ENCODE results near the gene SNCAIP.

Gene SNCAIP

DNA sequence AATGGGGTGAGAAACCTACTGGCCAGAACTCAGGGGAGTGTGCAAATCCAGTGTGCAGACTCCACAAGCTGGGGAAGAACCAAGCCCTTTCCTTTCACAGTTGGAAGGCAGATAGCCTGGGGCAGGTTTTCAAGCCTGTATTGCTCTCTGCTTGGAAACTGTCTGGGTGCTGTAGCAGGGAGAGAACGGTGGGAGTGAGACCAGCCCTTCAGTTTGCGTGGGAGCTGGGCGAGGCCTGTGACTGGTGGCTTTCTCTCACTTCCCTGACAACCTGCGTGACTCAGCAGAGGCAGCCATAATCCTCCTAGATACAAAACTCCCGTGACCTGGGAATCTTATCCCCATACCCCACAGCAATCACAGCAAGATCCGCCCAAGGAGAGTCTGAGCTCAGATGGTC lies 44.9 kb upstream of the SNCAIP start:
- Histone ChIP-seq H3K9me2 (replicated peaks; ENCODE audit: insufficient read depth, low read length) (no peaks in the 10 kb centered on the region), H3K27ac (ENCODE audit: low read depth, low read length) (no peak overlapping the region), H2AFZ (ENCODE audit: low read depth, low read length, severe bottlenecking) (no peak overlapping the region), H3K36me3 (ENCODE audit: low read length) (no peaks in the 10 kb centered on the region), H3K4me3 (ENCODE audit: insufficient read depth, low read length, poor library complexity, severe bottlenecking) (no peak overlapping the region), H3K9ac (ENCODE audit: low read length) (no peak overlapping the region), H3K27me3 (ENCODE audit: low read length) (no peaks in the 10 kb centered on the region), H3F3A (ENCODE audit: insufficient read depth) (no peaks in the 10 kb centered on the region), H4K20me1 (ENCODE audit: low read depth, low read length) (no peaks in the 10 kb centered on the region), H3K4me2 (ENCODE audit: low read depth, low read length, poor library complexity, severe bottlenecking) (no peak overlapping the region), H3K9me3 (ENCODE audit: insufficient read depth, low read length) (no peaks in the 10 kb centered on the region), H3K79me2 (ENCODE audit: insufficient read depth, low read length) (no peaks in the 10 kb centered on the region)
- no peak for TF ChIP-seq EZH2phosphoT487 (conservative IDR thresholded peaks at IDR 0.05; ENCODE audit: low read length)
- TF ChIP-seq, protein P1, sequence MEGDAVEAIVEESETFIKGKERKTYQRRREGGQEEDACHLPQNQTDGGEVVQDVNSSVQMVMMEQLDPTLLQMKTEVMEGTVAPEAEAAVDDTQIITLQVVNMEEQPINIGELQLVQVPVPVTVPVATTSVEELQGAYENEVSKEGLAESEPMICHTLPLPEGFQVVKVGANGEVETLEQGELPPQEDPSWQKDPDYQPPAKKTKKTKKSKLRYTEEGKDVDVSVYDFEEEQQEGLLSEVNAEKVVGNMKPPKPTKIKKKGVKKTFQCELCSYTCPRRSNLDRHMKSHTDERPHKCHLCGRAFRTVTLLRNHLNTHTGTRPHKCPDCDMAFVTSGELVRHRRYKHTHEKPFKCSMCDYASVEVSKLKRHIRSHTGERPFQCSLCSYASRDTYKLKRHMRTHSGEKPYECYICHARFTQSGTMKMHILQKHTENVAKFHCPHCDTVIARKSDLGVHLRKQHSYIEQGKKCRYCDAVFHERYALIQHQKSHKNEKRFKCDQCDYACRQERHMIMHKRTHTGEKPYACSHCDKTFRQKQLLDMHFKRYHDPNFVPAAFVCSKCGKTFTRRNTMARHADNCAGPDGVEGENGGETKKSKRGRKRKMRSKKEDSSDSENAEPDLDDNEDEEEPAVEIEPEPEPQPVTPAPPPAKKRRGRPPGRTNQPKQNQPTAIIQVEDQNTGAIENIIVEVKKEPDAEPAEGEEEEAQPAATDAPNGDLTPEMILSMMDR (IDR thresholded peaks at IDR 0.05; ENCODE audit: insufficient read depth, low read length, poor library complexity, severe bottlenecking), result no peak

DNA sequence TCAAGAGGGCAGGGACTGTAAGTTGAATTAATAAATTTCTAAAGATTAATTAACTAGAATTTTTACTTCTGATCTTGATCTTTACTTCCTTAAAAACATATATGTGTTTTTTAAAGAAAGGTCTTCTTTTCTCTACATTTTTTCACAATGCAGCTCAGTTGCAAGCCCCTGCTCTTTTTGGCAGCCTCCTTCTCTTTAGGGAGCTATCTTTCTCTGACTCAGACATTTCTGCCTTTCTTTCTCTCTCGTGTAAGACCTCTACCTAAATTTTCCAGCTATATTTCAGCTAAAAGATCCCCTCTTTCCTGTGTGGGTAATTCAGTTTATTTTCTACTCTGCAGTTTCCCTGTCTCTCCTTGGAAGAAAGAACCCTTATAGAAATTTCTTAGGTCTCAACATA lies 38.3 kb upstream of the SNCAIP start:
- no peaks in the 10 kb centered on the region for H3K9me2 ChIP-seq (replicated peaks; ENCODE audit: insufficient read depth, low read length)
- TF ChIP-seq, protein P1 (IDR thresholded peaks at IDR 0.05; ENCODE audit: insufficient read depth, low read length, poor library complexity, severe bottlenecking), result no peak
- TF ChIP-seq EZH2phosphoT487 (conservative IDR thresholded peaks at IDR 0.05; ENCODE audit: low read length), result no peak

DNA sequence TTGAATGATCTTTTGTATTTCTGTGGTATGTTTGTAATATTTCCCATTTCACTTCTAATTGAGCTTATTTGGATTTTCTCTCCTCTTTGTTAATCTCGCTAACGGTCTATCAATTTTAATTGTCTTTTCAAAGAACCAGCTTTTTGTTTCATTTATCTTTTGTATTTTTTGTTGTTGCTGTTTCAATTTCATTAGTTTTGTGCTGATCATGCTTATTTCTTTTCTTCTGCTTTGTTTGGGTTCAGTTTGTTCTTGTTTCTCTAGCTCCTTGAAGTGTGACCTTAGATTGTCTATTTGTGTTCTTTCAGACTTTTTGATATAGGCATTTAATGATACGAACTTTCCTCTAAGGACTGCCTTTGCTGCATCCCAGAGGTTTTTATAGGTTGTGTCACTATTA lies 28.4 kb upstream of the SNCAIP start:
- Histone ChIP-seq H3K9me3 (ENCODE audit: insufficient read depth, low read length) (no peaks in the 10 kb centered on the region), H3K9me2 (replicated peaks; ENCODE audit: insufficient read depth, low read length) (no peaks in the 10 kb centered on the region), H4K20me1 (ENCODE audit: low read depth, low read length) (no peaks in the 10 kb centered on the region), H3F3A (ENCODE audit: insufficient read depth) (no peaks in the 10 kb centered on the region), H3K27me3 (ENCODE audit: low read length) (no peaks in the 10 kb centered on the region), H3K36me3 (ENCODE audit: low read length) (no peaks in the 10 kb centered on the region), H3K9ac (ENCODE audit: low read length) (no peak overlapping the region), H2AFZ (ENCODE audit: low read depth, low read length, severe bottlenecking) (no peak overlapping the region), H3K4me2 (ENCODE audit: low read depth, low read length, poor library complexity, severe bottlenecking) (no peak overlapping the region), H3K4me3 (ENCODE audit: insufficient read depth, low read length, poor library complexity, severe bottlenecking) (no peak overlapping the region), H3K79me2 (ENCODE audit: insufficient read depth, low read length) (no peaks in the 10 kb centered on the region), H3K27ac (ENCODE audit: low read depth, low read length) (no peak overlapping the region)
- TF ChIP-seq EZH2phosphoT487 (conservative IDR thresholded peaks at IDR 0.05; ENCODE audit: low read length), result no peak
- TF ChIP-seq, protein P1 (IDR thresholded peaks at IDR 0.05; ENCODE audit: insufficient read depth, low read length, poor library complexity, severe bottlenecking), result no peak

More for the DNA sequence above, 38.3 kb upstream of the SNCAIP start:
- Histone ChIP-seq H2AFZ (ENCODE audit: low read depth, low read length, severe bottlenecking) (no peak overlapping the region), H3K79me2 (ENCODE audit: insufficient read depth, low read length) (no peaks in the 10 kb centered on the region), H3K27me3 (ENCODE audit: low read length) (no peaks in the 10 kb centered on the region), H3K4me2 (ENCODE audit: low read depth, low read length, poor library complexity, severe bottlenecking) (no peak overlapping the region), H3K9ac (ENCODE audit: low read length) (no peak overlapping the region), H3K4me3 (ENCODE audit: insufficient read depth, low read length, poor library complexity, severe bottlenecking) (no peak overlapping the region), H3K27ac (ENCODE audit: low read depth, low read length) (no peak overlapping the region), H3F3A (ENCODE audit: insufficient read depth) (no peaks in the 10 kb centered on the region), H3K9me3 (ENCODE audit: insufficient read depth, low read length) (no peaks in the 10 kb centered on the region), H3K36me3 (ENCODE audit: low read length) (no peaks in the 10 kb centered on the region), H4K20me1 (ENCODE audit: low read depth, low read length) (no peaks in the 10 kb centered on the region)
